Measurements from ENCODE around the gene DAB1.

DAB1 gene

DNA sequence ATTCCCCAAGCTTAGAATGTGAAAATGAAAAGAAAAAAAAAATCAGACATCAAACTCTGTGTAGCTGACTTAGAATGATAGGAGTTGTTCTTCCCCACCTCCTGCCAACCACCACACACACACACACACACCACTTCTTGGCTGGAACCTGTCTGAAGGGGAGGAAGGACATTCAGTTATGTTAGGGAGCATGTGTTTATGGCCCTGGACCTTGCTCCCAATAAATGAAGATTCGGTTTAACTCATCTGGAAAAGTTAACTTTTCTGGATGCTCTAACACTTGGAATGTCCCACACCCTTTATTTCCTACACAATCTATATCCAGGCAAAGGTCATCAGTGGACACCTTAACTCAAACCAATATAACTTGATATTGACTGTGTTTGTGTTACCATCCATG is 112.4 kb downstream of the DAB1 start:
- DNase-seq, result no peak

GRCh38 chr1:57311006-57311405 is 112.9 kb downstream of the DAB1 start:
- DNase-seq, result no peak

DNA sequence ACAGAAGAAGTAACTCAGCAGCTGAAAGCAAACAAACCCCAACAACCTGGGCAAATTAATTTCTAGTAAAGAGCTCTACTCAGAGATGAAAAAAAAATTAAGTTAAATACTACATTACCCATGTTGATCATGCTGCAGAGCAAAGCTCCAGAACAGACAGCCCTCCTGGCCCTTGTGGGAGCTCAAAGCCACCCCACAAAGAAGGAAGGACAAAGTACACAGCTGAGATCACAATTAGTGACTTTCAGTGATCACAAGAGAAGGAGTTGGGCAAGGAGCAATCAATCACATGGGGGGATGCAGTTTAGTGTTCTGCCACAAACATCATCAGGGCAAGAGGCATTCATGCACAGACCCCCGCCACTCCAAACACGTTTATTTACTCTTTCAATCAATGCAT is 114.2 kb downstream of the DAB1 start:
- no peak for DNase-seq

DNA sequence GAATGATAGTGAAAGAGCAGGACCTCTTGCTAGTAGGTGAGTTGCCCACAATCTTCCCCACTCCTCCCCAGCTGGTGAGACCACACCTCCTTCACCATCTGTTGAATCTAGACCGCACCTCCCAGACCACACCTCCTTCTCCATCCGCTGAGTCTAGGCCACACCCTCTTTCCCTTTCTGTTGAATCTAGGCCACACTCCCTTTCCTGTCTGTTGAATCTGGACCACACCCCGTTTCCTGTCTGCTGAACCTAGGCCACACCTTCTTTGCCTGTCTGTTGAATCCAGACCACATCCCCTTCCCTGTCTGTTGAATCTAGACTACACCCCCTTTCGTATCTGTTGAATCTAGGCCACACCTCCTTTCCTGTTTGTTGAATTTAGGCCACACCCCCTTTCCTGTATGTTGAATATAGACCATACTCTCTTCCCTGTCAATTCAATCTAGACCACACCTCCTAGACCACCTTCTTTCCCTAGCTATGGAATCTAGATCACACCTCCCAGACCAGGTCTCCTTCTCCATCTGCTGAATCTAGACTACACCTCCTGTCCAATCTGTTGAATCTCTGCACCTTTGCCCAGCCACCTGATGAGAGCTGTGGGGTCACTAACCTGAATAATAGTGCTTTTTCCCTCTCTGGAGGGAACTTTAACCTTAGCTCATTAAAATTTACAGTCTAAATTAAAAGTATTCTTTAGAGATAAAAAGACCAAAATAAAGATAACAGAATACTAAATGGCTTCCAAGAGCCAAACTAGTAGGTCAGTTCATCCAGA is 116.3 kb downstream of the DAB1 start:
- DNase-seq, result no peak

- DNase-seq, result no peak
Measured at GRCh38 chr1:57304591-57304990, 119.3 kb downstream of the DAB1 start.

DNA sequence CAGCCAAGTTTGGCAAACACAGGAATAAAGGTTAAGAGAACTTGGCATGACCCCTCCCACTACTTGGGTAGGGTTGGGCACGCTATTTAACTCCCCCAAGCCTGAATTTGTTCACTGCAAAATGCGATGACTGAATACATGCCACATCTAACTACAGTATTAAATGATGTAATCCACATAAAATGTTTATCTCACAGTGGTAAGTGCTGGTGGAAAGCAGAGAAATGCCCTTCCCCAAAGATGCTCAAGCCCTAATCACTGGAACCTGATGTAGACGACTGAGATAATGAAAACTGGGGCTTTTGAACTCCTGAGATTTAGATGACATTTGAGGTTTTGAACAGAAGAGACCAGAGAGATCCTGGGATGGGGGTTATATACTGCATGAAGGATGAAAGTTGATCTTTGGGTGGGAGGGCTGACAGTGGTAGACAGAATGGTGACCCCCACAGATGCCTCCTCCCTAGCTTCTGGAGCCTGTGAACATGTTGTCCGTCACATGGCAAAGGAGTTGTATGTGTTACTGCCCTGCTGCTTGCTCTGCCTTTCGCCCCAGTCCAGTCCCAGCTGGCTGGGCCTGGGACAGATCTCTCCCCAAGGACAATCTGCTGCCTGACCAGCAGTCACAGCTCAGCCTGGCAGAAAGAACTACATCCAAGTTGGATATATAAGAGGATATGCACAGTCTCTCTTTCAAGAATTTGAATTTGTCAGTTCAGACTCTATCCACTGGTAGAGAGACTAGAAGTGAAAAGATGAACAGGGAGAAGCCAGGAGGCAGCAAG is 120.9 kb downstream of the DAB1 start:
- no peak for DNase-seq

GRCh38 chr1:57300186-57300585 is 123.7 kb downstream of the DAB1 start:
- DNase-seq, result no peak

GRCh38 chr1:57296726-57297250 is 127.1 kb downstream of the DAB1 start:
- DNase-seq, result no peak

GRCh38 chr1:57295326-57295725 is 128.5 kb downstream of the DAB1 start:
- DNase-seq, result no peak

DNA sequence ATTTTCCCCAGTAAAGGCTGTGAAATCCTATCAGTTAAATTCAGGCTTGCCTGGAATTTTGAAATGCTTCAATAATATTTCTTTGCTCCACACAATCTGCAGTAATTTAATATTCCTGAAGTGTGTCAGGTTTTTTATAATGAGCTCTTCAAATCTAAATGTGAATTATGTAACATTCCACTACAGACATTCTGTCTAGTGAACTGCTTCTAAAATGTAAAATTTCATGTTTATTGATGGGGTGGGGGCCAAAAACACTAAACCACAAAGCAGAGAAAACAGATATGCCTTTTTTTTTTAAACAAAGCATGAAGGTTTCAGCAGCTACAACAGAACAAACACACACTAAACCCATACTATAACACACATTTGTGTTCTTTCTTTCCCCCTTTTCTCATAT is 129.7 kb downstream of the DAB1 start:
- DNase-seq, result no peak

DNA sequence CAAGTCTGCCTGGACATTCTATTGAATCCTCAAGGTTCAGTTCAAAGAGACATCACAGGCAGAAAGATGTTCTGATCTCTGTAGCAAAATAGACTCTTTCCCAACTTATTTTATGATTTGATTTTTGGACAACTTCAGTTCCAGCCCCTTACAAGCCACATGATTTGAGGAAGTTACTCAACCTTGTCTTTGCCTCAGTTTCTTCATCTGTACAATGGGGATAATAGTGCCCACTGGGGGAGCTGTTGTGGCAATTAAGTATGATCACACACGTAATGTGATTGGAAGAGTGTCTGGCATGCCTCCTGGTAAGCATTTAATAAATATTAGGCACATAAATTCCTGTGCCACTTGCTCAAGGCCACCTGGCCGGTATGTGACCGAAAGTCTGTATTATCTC is 130.6 kb downstream of the DAB1 start:
- no peak for DNase-seq

- DNase-seq, result no peak
Measured at GRCh38 chr1:57289781-57290180, 134.1 kb downstream of the DAB1 start.

GRCh38 chr1:57285992-57286391 is 137.9 kb downstream of the DAB1 start:
- DNase-seq, result no peak

GRCh38 chr1:57282411-57282810 is 141.4 kb downstream of the DAB1 start:
- DNase-seq, result no peak

DNA sequence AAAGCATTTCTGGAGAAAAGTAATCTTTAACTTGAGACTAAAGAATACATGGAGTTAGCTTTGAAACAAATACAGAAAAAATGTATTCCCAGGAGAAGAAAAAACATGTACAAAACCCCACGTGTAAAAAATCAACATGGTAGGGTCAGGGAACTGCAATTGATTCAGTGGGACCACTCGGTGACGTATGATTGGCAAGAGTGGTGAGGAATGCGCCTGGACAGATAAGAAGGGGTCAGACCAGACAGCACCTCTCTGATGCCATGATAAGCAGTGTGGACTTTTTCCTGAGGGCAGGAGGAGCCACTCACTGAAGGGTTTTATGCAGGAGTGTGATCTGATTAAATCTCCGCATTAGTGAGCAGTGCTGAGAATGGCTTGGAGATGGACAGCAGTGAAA is 142.5 kb downstream of the DAB1 start:
- no peak for DNase-seq

DNA sequence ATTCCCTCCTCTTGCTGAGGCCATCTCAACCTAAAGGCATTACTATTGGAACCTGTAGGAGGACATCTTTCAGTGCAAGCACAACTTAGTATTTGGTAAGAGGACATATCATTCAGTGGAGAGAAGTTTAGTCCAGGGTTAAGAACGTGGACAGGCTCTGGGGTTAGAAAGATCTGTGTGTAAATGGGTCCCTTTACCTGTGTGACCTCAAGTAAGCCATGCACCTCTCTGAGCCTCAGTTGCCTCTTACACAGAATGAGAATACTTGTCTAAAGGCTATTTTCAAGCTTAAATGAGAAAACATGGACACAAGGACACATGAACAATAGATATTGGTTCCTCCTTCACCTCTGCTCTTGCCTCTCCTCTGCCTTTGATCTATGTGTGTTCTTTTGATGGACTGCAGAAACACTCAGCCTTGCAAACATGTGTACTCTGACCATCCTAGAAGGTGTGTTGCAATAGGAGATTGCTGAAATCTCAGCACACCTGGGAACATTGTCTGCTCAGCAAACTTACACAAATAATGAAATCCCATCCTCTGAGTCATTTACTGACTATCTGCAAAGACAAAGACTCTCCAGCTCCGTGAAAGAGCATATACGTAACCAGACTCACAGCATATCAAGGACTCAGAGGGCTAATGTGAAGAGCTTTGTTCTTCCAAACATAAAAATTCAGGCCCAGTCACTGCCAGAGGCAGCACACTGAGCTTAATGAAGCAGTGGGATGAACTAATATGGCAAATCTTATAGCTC is 143.8 kb downstream of the DAB1 start:
- DNase-seq, result no peak

GRCh38 chr1:57278558-57278957 is 145.3 kb downstream of the DAB1 start:
- no peak for DNase-seq

DNA sequence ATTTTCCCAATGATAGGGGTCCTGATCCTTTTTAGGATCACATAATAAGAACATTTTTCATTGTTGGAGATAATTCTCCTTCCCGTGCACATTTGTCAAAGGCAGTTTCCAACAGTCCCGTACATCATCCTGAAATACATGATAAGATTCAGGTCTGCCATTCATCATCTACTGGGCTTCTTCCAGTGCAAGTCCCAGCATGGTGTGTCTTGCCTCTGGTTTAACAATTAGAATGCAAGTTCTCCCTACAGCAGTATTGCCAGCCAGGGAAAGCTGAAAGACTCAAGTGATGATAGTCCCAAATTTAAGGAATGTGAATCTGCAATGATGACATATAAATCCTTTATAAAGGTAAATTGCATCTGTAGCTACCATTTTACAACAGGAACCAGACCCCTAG is 146.2 kb downstream of the DAB1 start:
- no peak for DNase-seq

DNA sequence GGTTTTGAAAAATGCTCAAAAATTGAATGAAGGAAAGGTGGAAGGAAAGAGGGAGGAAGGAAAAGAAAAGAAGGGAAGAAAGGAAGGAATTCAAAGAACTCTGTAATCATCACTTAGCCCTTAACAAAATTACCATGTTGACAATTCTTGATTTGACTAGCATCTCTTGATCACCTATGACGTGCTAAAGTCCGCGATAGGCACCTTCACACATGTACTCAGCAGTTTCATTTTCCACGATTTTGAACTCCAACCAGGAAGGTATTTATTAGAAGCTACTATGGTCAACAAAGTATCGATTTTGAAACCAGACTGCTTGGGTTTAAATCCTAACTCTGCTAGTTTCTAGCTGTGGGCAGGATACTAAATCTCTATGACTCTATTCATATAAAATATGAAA is 146.9 kb downstream of the DAB1 start:
- DNase-seq, result no peak

- DNase-seq, result no peak
Measured at GRCh38 chr1:57272601-57273000, 151.3 kb downstream of the DAB1 start.

GRCh38 chr1:57272150-57272549 is 151.7 kb downstream of the DAB1 start:
- DNase-seq, result no peak

GRCh38 chr1:57270927-57271698 is 152.7 kb downstream of the DAB1 start:
- no peak for DNase-seq

Measured in GF-D8 (cell line).